RKO (cell line): Measurements from ENCODE around the gene MPL.

Source experiments
- DNase-seq: peaks from one replicate; pipeline ENCODE4 v3.0.0-alpha.2; 2016; ENCODE audit warnings: low spot score

MPL gene

DNA sequence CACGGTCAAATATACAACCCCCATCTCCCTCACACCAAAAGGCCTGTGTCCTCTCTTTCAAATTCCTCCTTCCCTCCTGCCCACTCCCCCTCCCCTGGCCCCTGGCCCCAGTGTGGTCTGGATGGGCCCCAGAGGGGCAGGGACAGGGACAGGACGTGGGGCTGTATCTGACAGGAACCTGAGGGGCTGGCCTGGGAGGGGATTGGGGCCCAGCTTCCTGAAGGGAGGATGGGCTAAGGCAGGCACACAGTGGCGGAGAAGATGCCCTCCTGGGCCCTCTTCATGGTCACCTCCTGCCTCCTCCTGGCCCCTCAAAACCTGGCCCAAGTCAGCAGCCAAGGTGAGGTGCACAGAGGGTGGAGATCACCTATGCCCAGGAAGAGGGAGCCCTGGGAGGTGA, at the start of gene MPL:
MPL (plus strand) TSS at position 231 of the 400 bp plus-strand sequence; CDS start at position 262, 31 bp downstream.
- DNase-seq, result no peak

DNA sequence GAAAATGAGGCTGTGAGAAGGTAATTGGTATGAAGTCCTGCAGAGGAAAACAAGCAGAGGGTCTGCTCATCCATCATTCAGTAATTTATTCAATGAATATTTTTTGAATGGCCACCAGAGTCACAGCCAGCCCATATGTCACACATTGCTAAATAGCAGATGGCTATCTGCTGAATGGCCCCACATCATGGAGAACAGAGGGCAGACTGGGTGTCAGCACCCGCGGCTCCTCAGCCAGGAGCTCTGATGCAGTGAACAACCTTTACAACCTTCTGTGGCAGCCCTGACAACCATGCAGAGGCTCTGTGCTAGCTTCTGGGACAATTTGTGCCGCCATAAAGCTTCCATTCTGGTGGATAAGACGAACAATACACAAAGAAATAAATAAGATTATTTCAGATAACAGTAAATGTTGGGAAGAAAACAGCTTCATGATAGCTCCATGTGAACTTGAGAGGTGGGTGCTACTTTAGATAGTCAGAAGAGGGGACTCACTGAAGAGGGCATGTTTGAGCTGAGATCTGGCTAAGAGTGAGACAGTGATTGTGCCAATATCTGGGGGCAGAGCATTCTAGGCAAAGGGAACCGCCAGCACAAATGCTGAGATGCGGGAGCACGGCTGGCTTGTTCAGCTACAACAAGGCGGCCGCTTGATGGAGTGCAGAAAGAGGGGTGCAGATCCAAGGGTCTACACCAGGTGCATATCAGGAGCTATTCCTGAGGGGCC, 49.4 kb upstream of the MPL start:
- no peak for DNase-seq

DNA sequence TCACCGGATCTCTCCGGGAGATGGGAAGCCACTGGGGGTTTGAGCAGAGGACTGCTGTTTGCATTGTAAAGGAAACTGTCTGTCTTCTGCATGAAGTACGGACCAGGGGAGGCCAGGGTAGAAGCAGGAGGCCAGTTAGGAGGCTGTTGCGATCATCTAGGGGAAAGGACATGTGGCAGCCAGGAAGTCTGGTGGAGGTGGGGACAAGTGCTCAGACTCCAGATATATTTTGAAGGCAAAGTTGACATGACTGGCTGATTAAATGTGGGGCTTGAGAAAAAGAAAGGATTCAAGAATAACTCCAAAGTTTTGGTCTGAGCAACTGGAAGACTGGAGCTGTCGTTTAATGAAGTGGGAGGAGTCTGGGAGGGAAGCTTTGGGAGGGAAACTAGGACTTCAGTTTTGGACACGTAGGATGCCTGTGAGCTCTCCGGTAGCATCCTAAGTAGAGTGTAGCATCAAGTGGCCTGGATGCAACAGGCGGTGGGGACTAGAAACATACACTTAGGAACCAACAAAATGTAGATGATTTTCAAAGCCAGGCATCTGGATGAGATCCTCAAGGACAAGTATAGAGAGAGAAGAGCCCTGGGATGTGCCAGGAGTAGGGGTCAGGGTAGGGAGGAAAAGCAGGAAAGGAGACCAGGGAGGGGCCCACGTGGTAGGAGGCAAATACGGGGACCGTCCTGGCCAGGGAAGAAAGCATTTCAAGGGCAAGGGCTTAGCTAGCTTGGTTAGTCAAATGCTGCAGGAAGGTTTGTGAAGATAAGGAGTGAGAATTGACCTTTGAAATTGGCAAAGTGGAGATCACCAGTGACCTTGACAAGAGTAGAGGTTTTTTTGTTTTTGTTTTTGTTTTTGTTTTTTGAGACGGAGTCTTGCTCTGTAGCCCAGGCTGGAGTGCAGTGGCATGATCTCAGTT, 48.6 kb upstream of the MPL start:
- no peak for DNase-seq

DNA sequence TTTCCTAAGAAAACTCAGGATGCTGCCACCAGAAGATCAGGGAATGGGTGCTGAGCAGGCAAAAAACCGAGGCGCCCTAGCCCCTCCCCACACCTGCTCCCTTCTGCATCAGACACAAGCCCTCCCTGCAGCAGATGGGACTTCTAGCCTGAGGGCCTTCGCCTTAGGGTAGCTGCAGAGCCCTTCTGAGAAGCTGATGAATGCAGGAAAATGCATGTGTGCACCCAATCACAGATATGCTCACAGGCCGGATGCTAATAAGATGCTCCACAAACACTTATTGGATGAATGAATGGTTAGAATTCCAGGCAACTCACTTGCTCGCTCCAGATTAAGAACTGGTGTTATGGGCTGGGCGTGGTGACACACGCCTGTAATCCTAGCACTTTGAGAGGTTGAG, 45.4 kb upstream of the MPL start:
- DNase-seq, result no peak

DNA sequence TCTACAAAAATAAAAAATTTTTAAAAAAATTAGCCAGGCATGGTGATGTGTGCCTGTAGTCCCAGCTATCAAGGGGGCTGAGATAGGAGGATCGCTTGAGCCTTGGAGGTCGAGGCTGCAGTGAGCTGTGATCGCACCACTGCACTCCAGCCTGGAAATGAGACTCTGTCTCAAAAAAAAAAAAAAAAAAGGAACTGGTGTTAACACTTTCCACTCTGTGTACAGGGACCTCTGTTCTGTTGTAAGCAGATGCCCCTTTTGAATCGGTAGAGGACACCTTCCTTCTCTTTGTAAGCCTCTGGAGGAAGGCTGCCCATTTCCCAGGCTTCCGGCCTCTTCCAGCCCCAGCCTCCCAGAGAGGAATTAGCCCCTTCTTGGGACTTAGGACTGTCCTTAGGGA, 44.9 kb upstream of the MPL start:
- DNase-seq, result no peak

DNA sequence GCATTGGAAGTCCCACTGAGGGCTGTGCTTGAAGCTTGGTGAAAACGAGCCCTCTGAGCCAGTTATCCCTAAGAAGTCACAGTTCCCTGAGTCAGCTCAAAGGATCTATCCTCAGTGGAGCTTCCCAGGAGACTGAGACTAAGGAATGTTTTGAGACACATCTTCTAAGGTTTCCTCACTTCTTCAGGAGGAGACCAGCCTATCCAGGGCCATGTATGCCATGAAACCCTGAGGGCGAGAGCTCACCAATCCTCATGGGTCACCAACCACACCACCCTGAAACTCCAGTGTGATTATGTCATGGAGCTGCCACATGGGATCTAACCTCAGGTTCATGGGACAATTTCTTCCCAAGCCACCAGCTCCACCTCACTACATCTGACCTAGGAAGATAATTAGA, 44.4 kb upstream of the MPL start:
- no peak for DNase-seq

DNA sequence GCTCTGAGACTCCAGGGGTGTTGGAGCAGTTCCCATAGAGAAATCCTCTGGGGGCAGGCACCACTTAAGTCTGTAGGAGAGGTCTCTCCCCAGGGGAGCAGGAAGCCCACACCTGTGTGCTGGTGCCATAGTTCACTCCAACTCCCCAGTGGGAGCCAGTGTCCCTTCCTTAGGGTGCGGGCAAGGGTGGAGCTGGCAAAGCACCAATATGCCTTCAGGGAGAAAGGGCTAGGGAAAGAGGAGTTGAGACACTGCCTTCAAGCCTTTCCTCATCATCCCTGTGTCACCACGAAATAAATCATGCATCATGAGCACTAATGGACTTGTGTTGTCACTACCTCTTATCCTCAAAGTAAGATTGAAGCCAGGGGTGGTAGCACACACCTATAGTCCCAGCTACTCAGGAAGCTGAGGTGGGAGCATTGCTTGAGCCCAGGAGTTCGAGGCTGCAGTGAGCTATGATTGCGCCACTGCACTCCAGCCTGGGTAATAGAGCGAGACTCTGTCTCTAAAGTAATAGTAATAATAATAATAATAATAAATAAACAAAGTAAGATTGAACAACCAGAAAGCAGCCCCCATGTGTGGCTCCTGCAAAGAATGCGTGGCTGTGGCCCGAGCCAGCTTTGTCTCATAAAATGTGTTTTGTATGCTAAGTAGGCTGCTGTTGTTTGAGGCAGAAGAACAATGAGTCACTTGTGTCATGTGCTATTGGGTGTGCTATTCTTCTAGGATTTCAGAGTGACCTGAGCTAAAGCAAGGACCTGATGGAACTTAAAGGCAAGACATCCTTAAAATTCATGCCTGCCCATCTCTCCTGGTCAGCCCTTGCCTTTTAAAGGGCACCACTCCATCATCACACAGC, 43.5 kb upstream of the MPL start:
- DNase-seq, result peak; percentile 7

DNA sequence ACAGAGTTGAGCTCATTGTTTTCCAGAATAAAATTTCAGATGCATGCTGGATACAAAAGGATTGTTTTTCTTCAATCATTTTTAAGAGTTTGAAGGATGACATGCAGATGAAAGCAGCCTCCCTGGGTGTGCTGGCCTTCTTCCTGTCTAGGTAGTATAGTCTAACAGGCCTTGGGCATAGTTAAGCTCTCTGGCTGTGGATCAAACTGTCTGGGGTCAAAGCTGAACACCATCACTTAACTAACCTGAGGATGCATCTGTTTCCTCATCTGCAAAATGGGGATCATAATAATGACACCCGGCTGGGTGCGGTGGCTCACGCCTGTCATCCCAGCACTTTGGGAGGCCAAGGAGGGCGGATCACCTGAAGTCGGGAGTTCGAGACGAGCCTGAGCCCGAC, 42.9 kb upstream of the MPL start:
- no peak for DNase-seq

DNA sequence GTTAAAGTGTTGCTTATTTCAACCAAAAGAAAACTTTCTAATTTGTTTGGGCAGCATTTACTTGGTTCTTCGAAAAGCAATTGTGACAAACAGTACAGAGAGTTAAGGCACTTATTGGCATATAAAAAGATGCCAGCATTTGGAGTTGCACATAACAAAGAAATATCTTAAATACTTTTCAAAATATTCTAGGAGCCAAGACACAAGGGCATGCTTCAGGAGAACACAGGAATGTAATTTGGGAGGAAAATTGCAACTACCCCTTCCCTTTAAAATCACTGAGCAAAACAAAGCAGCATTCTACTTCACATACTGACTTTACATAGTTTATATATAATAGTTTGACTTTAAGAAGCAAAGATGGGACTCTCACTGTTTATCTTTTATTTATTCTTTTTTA, 41.4 kb upstream of the MPL start:
- no peak for DNase-seq

DNA sequence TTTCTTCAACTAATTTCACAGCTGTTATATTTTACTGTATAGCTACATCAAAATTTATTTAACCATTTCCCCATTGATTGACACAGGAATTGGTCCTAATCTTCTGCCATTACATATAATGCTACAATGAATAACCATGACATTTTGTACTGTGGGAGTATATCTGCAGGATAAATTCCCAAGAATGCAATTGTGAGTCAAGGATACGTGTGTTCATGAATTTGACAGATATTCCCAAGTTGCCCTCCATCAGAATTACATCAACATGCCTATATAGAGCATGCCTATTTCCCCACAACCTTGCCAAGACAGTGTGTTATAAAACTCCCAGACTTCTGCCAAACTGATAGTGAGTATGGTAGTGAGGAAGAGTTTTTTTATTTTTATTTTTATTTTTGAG, 39.6 kb upstream of the MPL start:
- DNase-seq, result no peak

DNA sequence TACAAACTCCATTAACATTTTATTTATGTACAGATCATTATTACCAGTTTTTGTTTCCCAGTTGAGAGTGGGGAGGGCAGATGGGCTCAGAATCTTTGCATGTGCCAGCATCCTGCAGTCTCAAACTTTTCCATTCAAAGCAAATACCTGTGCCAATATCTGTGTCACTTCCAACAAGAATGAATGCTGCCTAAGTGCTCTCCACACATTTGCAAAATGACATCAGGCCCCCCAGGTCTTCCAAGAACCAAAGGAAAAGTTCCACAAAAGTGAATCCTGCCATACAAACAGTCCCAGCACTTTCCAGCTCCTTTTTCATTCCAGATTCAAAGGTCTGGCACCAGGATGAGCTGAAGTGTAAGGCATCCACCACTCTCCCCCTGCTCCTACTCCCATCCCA, 38.5 kb upstream of the MPL start:
- no peak for DNase-seq

DNA sequence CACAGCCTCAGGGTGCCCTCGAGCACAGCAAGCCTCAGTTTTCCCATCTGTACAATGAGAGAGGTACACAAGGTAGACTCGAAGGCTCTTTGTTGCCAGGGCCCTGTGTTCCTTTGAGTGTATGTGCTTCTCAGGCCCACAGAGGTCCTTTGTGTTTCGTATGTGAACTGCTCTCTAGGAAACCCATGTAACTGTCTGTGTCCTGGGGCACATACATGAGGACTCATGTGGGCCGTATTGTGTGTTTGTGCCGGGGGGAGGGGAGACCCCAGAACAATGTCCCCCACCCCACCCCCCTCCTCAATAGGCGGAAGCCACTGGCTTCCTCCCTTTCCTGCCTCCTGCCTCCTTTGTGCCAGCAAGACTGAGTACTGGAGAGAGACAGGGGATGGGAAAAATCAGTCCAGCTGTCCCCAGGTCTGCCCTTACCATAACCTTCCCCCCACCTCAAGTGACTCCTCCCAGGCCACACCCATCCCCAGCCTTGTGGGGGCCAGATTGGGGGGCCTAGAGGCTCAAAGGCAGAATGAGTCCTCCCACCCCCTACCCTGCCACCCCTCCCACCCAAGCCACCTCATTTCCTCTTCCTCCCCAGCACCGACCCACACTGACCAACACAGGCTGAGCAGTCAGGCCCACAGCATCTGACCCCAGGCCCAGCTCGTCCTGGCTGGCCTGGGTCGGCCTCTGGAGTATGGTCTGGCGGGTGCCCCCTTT, 37.1 kb upstream of the MPL start, which contains the start of gene TIE1:
TIE1 (plus strand) TSS at position 605 of the 717 bp plus-strand sequence; CDS start at position 695, 90 bp downstream.
- no peak for DNase-seq

DNA sequence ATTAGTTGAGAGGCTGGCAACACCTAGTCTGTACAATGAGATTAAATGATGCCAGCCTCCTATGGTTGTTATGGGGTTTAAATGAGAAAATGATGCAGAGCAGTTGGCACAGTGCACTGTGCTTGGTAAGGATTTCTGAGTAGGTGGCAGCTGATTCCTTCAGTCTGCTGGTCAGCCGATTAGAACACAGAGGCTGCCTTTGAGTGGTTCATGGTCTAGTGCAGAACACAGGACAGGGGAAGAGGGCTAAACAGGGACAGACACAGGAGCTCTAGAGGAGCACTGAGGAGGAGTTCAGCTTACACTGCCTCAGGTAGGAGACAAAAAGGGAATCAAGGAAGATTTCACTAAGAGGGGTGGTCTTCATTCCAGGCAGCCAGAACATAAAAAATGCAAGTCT, 35.4 kb upstream of the MPL start:
- DNase-seq, result no peak

DNA sequence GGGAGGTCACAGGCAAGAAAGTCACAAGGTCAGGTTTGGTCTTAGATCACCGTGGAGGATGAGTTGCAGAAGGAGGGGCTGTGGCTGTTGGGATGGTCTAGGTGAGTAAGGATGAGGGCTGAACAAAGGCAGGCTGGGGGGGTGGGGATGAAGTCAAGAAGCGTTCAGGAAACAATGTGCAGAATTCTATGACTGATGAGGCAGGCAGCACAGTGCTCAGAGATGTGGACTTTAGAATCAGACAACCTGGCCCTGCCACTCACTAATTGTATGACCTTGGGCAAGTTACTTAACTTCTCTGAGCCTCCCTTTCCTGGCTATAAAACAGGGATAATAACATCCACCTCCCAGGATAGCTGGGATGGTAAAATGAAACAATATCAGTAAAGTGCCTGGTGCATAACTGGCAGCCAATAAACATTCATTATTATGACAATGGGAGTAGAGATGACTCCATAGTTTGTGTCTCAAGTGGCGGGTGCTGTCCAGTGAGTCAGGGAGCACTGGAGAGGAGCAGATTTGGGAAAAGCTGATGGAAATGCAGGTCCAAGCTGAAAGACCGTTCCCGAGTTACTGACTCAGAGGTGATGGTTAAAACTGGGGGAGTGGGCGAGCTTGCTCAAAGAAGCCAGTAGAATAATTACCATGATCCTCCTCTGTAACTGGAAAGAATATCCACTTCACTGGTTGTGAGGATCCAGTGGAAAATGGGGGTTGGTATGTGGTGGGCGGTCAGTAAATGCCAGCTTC, 34.7 kb upstream of the MPL start:
- no peak for DNase-seq

DNA sequence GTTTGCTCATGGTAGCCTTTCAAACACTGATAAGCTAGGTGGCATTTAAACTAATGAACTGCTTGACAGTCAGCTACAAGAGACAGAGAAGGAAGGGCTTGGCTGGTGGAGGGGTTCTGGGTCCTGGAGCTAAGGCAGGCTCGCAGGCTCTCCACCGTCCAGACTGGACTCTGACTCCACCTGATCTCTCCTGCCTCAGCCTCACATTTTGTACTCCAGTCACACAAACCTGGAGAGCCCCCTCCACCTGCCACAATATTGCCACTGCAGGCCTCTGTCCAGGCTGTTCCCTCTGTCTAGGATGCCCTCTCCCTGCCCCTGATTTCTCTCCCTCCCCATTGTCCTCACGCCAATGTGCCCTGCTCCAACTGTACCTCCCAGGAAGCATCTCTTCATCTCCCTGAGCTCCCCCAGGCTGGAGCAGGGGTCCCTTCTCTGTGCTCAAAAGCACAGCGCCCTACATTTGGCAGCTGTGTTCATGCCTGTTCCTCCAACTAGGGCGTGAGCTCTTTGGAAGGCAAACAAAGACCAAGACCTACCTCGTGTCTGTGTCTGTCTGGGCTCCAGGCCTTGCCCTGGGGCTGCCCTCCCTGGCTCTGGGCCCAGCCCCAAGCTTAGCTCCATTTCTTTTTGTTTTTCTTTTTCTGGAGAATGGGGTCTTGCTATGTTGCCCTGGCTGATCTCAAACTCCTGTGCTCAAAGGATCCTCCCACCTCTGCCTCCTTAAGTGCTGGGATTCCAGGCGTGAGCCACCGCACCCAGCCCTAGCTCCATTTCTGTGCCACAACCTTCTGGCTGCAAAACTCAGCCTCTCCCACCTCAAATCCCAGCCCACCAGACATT, 33.9 kb upstream of the MPL start:
- no peak for DNase-seq

DNA sequence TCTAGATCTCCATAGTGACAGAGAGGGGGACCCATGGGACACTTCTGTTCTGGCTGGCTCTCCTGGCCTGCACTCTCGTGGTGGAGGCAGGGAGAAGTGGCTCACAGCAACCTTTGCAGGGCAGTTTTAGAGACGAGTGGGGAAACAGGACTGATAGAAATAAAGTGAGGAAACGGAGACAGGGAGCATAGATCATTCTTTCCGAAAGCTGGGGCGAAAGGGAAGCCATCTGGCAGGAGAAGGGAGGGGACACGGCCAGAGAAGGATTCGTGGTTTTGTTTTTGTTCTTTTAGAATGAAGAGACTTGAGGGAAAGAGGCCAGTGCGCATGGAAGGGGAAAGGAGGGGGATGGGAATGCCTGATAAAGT, 33.3 kb upstream of the MPL start:
- DNase-seq, result no peak

DNA sequence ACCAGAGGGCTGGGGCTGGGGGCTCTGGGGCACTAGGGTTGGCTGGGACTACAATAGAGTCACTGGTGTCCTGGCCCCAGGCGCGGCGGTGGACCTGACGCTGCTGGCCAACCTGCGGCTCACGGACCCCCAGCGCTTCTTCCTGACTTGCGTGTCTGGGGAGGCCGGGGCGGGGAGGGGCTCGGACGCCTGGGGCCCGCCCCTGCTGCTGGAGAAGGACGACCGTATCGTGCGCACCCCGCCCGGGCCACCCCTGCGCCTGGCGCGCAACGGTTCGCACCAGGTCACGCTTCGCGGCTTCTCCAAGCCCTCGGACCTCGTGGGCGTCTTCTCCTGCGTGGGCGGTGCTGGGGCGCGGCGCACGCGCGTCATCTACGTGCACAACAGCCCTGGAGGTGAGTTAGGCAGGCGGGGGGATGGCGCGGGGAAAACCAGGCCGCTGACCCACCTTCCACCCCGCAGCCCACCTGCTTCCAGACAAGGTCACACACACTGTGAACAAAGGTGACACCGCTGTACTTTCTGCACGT, 32.8 kb upstream of the MPL start:
- no peak for DNase-seq

DNA sequence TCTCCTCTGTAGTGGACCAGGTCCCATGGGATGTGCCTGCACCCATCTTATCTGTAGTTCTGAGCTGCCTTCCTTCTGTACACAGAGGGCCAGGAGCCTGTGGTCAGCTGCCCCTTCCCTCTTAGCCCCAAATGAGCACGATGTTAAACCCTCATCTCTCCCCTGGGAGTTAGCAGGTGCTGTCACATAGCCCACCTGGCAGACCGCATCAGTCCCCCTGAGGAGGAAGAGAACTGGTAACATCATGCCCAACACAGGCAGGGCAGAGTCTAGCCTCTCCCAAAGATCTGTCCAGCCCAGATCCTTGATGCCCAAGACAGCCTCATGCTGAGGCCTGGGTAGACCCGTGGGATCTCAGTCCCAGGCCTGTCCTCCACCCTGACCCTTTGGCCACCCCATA, 32.2 kb upstream of the MPL start:
- DNase-seq, result no peak

DNA sequence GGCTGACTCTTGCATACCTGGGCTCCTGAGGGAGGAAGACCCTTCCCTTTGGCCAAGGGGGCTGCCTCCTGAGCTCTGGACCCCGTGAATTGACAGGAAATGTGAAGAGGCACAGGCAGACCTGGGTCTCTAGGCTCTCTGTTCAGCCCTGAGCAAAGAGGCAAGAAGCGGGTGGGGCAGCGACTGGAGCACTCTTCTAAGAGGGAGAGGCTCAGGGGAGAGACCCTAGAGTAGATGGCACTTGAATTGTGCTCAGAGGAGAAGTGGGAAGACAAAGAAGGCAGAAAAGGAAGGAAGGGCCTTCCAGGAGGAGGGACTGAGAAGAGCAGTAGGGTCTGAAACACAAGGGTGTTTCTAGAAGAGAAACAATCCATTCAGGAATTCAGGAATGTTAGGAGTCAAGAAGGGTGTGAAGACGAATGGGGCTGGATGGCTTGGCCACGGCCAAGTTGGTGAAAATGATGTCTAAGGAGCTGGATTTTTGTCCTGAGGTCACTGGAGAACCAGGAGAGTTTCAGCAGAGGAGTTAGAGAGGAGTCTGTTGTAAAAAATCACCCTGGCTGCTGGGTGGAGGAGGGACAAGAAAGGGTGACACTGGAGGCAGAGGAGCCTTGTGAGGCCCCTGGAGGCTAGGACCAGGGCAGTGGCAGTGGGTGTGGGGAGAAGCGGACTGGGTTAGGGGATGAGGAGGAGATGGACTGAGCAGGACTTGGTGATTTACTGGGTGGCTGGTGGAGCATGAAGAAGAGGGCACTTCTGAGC, 31.5 kb upstream of the MPL start:
- no peak for DNase-seq
